Spleen (tissue), 11 donors: Measurements from ENCODE around the gene ZMAT3. TPM values are rescaled to one million over a fixed set of nuclear protein-coding genes. Genes with fewer than 3 reads are reported as not detected.

ENCODE experiments used
- DNase-seq: peaks from one replicate; pipeline ENCODE4 v3.0.0-alpha.2; 2020
- H3K27ac ChIP-seq, 8 donors: fragments of 200-600 bp; sonication (generic) in 7 of 8; 1 replicate in 4 of 8; 2 replicates in 4 of 8; pipeline versions ENCODE4 v1.5.0 to v1.8.0; 2016 to 2021; ENCODE audit warnings: inconsistent platforms in 4 of 8, mild to moderate bottlenecking in 4 of 8, moderate library complexity in 1 of 8
- H3K27me3 ChIP-seq, 7 donors: fragments of 200-600 bp; sonication (generic) in 6 of 7; replicated peaks in 1 of 7; 1 replicate in 4 of 7; 2 replicates in 3 of 7; pipeline versions ENCODE4 v1.5.0 to v1.8.0; 2016 to 2021; ENCODE audit warnings: inconsistent platforms in 3 of 7, mild to moderate bottlenecking in 1 of 7
- H3K36me3 ChIP-seq, 6 donors: fragments of 200-600 bp; sonication (generic) in 5 of 6; 1 replicate in 4 of 6; 2 replicates in 2 of 6; pipeline versions ENCODE4 v1.5.0 to v1.8.0; 2016 to 2021; ENCODE audit warnings: inconsistent platforms in 2 of 6
- H3K4me1 ChIP-seq, 6 donors: fragments of 200-600 bp; sonication (generic) in 5 of 6; 1 replicate in 3 of 6; 2 replicates in 3 of 6; pipeline versions ENCODE4 v1.5.0 to v1.8.0; 2016 to 2021; ENCODE audit warnings: inconsistent platforms in 3 of 6
- H3K4me3 ChIP-seq, 8 donors: fragments of 200-600 bp; sonication (generic) in 7 of 8; 1 replicate in 4 of 8; 2 replicates in 4 of 8; pipeline versions ENCODE4 v1.5.0 to v1.8.0; 2016 to 2021; ENCODE audit warnings: inconsistent platforms in 4 of 8, mild to moderate bottlenecking in 4 of 8, moderate library complexity in 2 of 8
- H3K9me3 ChIP-seq, 8 donors: fragments of 200-600 bp; sonication (generic) in 7 of 8; 1 replicate in 4 of 8; 2 replicates in 4 of 8; pipeline versions ENCODE4 v1.5.0 to v1.8.0; 2016 to 2021; ENCODE audit warnings: inconsistent platforms in 4 of 8
- CTCF ChIP-seq, 11 experiments: fragments of 200-600 bp in 7 of 11; fragments of 450-650 bp in 4 of 11; sonication (generic) in 4 of 11; IDR thresholded peaks in 8 of 11; conservative IDR thresholded peaks in 3 of 11; 1 replicate in 7 of 11; 2 replicates in 4 of 11; pipeline versions ENCODE4 v1.4.0 to v1.8.0; 2016 to 2021; ENCODE audit warnings: antibody characterized with exemption in 11 of 11, inconsistent platforms in 4 of 11, mild to moderate bottlenecking in 1 of 11
- POLR2A ChIP-seq, 3 donors: fragments of 450-650 bp; IDR thresholded peaks; one replicate each; pipeline ENCODE4 v1.5.1; 2017; ENCODE audit warnings: antibody characterized with exemption in 3 of 3, mild to moderate bottlenecking in 1 of 3
- POLR2AphosphoS5 ChIP-seq, 3 donors: sonication (generic); formaldehyde crosslinking; IDR thresholded peaks; one replicate each; pipeline ENCODE4 v1.5.1; 2017; ENCODE audit warnings: antibody characterized with exemption in 3 of 3
- WGBS, 5 donors: extraction: QIAGEN DNeasy Blood & Tissue Kit in 3 of 5; methylation state at CpG; one replicate each; pipeline versions ENCODE4 v1.1.5 to v1.1.7; 2013 to 2018; 5-methylcytosine and 5-hydroxymethylcytosine counted together
- intact Hi-C: fragments of 100-400 bp; cut with DNase I; formaldehyde crosslinking; loops from one replicate; pipeline ENCODE4 v1.15.0; 2023; ENCODE audit warnings: low total_unique reads
- polyA plus RNA-seq, 3 donors: library from polyadenylated mRNA; stranded (reverse); fragments of 200-250 nt; gene quantifications; one replicate each; pipeline ENCODE4 v1.2.1, GENCODE V29; 2013
- total RNA-seq, 7 donors: library from RNA; depleted of rRNA in 3 of 7; stranded (reverse); fragments of >200 nt in 3 of 7; fragmentation: NEBNext Ultra II Directional in 4 of 7; extraction: Animal tissue kit (Norgen Biotek cat#: 25700) in 4 of 7; gene quantifications; one replicate each; pipeline versions ENCODE4 v1.1.0 to v1.2.1, GENCODE V29; 2016 to 2021
- donor health status: healthy with polysubstance abuse.
- donor health status: DM: no; HTN: no; CAD: no; lungs with moderate emphysema.
- donor health status: DM: no; HTN: no; CAD: no.
- donor health status: Bipolar disorder and iron deficiency.
- donor health status: healthy.
- donor health status: DM: no; HTN: no; CAD: no.
- donor health status: DM: yes; HTN: yes; CAD: no.

The ZMAT3 gene
- total and polyA plus RNA-seq, 10 donors: 2.1 to 29.7 (median 17.1) TPM

- WGBS, 5 donors: 74 to 78% (median 75%) methylated on average over 4 of the region's 4 CpGs
- TF ChIP-seq POLR2AphosphoS5 (IDR thresholded peaks at IDR 0.05) (no peak), CTCF (IDR thresholded peaks at IDR 0.05 in 8 of 11, conservative IDR thresholded peaks at IDR 0.05 in 3 of 11) (no peak), POLR2A (IDR thresholded peaks at IDR 0.05) (no peak)
- no peaks in the 10 kb centered on the region for H3K27me3 ChIP-seq
- peaks cover 0 to 19% (median 6%) of the 10 kb centered on the region in 6 donors for H3K36me3 ChIP-seq
- peak overlapping the region in 2 of 8 donors; percentile 44 to 72 for H3K27ac ChIP-seq
- H3K4me1 ChIP-seq: peaks cover 0 to 48% (median 28%) of the 10 kb centered on the region in 6 donors
- H3K4me3 ChIP-seq: no peak overlapping the region
- no peak for DNase-seq
- intact Hi-C loops: no loop called here
- H3K9me3 ChIP-seq: no peaks in the 10 kb centered on the region
Measured at GRCh38 chr3:179021119-179021903, 50.3 kb downstream of the ZMAT3 start.

GRCh38 chr3:179020112-179020511, 51.5 kb downstream of the ZMAT3 start:
- intact Hi-C loops: no loop called here
- no peak for TF ChIP-seq CTCF (IDR thresholded peaks at IDR 0.05 in 8 of 11, conservative IDR thresholded peaks at IDR 0.05 in 3 of 11)
- no peak for TF ChIP-seq POLR2AphosphoS5 (IDR thresholded peaks at IDR 0.05)
- TF ChIP-seq POLR2A (IDR thresholded peaks at IDR 0.05): no peak
- no peak overlapping the region for H3K4me3 ChIP-seq
- DNase-seq: no peak
- H3K27me3 ChIP-seq: no peaks in the 10 kb centered on the region
- H3K4me1 ChIP-seq: peaks cover 0 to 60% (median 35%) of the 10 kb centered on the region in 6 donors
- H3K9me3 ChIP-seq: no peaks in the 10 kb centered on the region
- peaks cover 0 to 14% (median 5%) of the 10 kb centered on the region in 6 donors for H3K36me3 ChIP-seq
- H3K27ac ChIP-seq: peak overlapping the region in 7 of 8 donors; percentile 18 to 72 (median 44)
- WGBS, 5 donors: 9 to 23% (median 14%) methylated on average over 4 of the region's 4 CpGs

- whole genome bisulfite sequencing, 5 donors: 66 to 78% (median 74%) methylated on average over 1 of the region's 1 CpG
- intact Hi-C loops: loop anchor here (5.0 to 10.0 kb wide), 2 partner anchors 56 to 298 kb away; partner anchors contain the start of gene ZMAT3
- H3K9me3 ChIP-seq: no peaks in the 10 kb centered on the region
- H3K27me3 ChIP-seq: no peaks in the 10 kb centered on the region
- peaks cover 0 to 62% (median 35%) of the 10 kb centered on the region in 6 donors for H3K4me1 ChIP-seq
- no peak for TF ChIP-seq CTCF (IDR thresholded peaks at IDR 0.05 in 8 of 11, conservative IDR thresholded peaks at IDR 0.05 in 3 of 11)
- no peak for DNase-seq
- H3K36me3 ChIP-seq: peaks cover 0 to 1% (median 0%) of the 10 kb centered on the region in 6 donors
- peak overlapping the region in 1 of 8 donors; percentile 1 for H3K27ac ChIP-seq
- H3K4me3 ChIP-seq: no peak overlapping the region
Measured at GRCh38 chr3:179018808-179019207, 52.8 kb downstream of the ZMAT3 start.

GRCh38 chr3:179016979-179017670, 54.5 kb downstream of the ZMAT3 start:
- no peak for TF ChIP-seq POLR2A (IDR thresholded peaks at IDR 0.05)
- no peak for TF ChIP-seq CTCF (IDR thresholded peaks at IDR 0.05 in 8 of 11, conservative IDR thresholded peaks at IDR 0.05 in 3 of 11)
- TF ChIP-seq POLR2AphosphoS5 (IDR thresholded peaks at IDR 0.05): no peak
- Histone ChIP-seq H3K4me1 (peaks cover 0 to 62% (median 35%) of the 10 kb centered on the region in 6 donors), H3K36me3 (no peaks in the 10 kb centered on the region), H3K9me3 (no peaks in the 10 kb centered on the region), H3K27me3 (no peaks in the 10 kb centered on the region), H3K4me3 (peak overlapping the region in 1 of 8 donors; percentile 34), H3K27ac (peak overlapping the region in 7 of 8 donors; percentile 22 to 74 (median 61))
- WGBS, 5 donors: 61 to 72% (median 65%) methylated on average over 9 of the region's 9 CpGs
- DNase-seq: no peak
- intact Hi-C loops: loop anchor here (5.0 to 10.0 kb wide), 2 partner anchors 58 to 300 kb away; partner anchors contain the start of gene ZMAT3
